ENCODE measurements around the gene MPPED2. TPM values are rescaled to one million over a fixed set of nuclear protein-coding genes. Genes with fewer than 3 reads are reported as not detected.

The MPPED2 gene
- total RNA-seq, 1 donor from 2014 or later: 25.9 TPM

DNA sequence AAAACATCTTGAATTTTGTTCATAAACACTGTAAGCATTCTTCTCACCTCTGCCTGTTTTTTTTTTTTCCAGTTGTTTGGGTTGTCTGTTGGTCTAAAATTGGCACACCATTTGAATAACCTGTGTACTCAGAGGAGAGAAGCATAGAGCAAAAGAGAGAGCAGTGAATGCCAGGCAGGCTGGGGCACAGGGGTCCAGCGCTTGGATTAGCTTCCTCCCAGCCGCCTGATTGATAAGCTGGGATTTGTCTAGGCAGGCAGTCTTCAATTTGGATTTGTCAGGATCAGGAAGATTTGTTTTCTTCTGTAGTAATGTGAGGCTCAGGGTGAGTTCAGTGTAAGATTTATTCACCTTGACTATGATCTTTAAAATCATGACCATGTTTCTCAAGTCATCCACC lies 204.3 kb downstream of the MPPED2 start:
- DNase-seq (ENCODE audit: low spot score, unreplicated experiment): no peak
- H3K27me3 Mint-ChIP-seq: no peaks in the 10 kb centered on the region
- no peaks in the 10 kb centered on the region for H3K36me3 Mint-ChIP-seq (ENCODE audit: insufficient read depth)
- peaks cover 4% of the 10 kb centered on the region for H3K4me1 Mint-ChIP-seq (ENCODE audit: low read depth)
- TF ChIP-seq, protein P1, sequence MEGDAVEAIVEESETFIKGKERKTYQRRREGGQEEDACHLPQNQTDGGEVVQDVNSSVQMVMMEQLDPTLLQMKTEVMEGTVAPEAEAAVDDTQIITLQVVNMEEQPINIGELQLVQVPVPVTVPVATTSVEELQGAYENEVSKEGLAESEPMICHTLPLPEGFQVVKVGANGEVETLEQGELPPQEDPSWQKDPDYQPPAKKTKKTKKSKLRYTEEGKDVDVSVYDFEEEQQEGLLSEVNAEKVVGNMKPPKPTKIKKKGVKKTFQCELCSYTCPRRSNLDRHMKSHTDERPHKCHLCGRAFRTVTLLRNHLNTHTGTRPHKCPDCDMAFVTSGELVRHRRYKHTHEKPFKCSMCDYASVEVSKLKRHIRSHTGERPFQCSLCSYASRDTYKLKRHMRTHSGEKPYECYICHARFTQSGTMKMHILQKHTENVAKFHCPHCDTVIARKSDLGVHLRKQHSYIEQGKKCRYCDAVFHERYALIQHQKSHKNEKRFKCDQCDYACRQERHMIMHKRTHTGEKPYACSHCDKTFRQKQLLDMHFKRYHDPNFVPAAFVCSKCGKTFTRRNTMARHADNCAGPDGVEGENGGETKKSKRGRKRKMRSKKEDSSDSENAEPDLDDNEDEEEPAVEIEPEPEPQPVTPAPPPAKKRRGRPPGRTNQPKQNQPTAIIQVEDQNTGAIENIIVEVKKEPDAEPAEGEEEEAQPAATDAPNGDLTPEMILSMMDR (IDR thresholded peaks at IDR 0.05; ENCODE audit: unreplicated experiment): no peak
- H3K27ac Mint-ChIP-seq: no peak overlapping the region
- H3K4me3 Mint-ChIP-seq (ENCODE audit: low read depth): no peak overlapping the region
- H3K9me3 Mint-ChIP-seq (ENCODE audit: low read depth): peaks cover 5% of the 10 kb centered on the region

DNA sequence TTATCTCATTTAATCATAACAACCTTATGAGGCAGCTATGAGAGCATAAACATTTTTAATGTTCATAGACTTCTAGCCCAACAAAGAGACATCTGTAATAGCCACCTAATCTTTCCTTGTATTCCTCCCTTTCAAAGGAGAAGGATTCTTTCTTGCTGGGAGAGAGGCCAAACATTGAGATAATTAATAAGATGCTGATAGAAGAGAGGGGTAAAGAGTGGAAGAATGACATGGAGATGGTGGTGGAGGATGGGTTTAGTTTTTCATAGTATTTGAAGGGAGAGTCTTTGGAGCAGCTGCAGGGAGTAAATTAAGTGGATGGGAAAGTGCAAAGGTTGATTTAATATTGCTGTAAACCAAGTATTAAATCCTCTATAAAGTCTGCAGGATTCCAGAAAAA lies 205.3 kb downstream of the MPPED2 start:
- Mint-ChIP-seq H3K9me3 (ENCODE audit: low read depth) (peaks cover 4% of the 10 kb centered on the region), H3K27ac (no peak overlapping the region), H3K4me3 (ENCODE audit: low read depth) (no peak overlapping the region), H3K27me3 (no peaks in the 10 kb centered on the region), H3K36me3 (ENCODE audit: insufficient read depth) (no peaks in the 10 kb centered on the region), H3K4me1 (ENCODE audit: low read depth) (peaks cover 3% of the 10 kb centered on the region)
- TF ChIP-seq, protein P1 (IDR thresholded peaks at IDR 0.05; ENCODE audit: unreplicated experiment): no peak
- no peak for DNase-seq (ENCODE audit: low spot score, unreplicated experiment)

DNA sequence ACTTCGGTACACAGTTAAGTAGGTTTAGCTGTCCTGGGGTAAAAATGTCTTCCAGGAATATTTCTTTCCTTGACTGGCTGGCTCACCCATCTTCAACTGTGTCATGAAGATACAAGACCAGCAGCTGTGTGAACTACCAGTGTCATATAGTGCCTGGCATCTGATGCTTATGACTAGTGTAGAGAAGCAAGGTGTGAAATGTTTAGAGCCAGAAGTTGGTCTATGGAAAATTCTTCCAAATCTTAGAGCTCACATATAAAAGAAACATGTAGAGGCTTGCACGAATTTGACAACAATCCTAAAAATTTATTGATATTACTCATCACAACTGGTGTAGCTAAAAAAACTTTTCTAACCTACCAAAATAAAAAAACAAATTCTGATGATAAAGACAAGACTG lies 208.8 kb downstream of the MPPED2 start:
- Mint-ChIP-seq H3K4me1 (ENCODE audit: low read depth) (no peaks in the 10 kb centered on the region), H3K4me3 (ENCODE audit: low read depth) (no peak overlapping the region), H3K9me3 (ENCODE audit: low read depth) (no peaks in the 10 kb centered on the region), H3K27me3 (no peaks in the 10 kb centered on the region), H3K27ac (no peak overlapping the region), H3K36me3 (ENCODE audit: insufficient read depth) (no peaks in the 10 kb centered on the region)
- DNase-seq (ENCODE audit: low spot score, unreplicated experiment): no peak
- TF ChIP-seq, protein P1 (IDR thresholded peaks at IDR 0.05; ENCODE audit: unreplicated experiment): no peak

DNA sequence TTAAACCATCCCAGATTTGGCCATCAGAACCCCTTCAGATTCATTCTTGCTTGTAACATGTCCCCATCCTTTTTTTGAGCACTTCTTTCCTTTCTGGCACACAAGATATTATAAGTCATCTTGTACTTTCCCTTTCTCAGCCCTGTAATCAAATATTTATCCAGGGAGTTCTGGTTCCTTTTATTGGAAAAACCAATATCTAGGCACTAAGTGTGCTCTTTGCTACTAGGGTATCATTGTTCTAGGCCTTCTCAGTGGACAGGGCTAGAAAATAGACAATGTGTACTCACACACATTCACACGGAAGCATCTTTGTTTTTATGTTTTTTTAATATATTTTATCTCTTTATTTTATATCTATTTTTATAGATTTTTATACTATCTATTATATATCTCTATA lies 216.0 kb downstream of the MPPED2 start:
- TF ChIP-seq, protein P1 (IDR thresholded peaks at IDR 0.05; ENCODE audit: unreplicated experiment): no peak
- H3K27ac Mint-ChIP-seq: no peak overlapping the region
- H3K9me3 Mint-ChIP-seq (ENCODE audit: low read depth): peaks cover 6% of the 10 kb centered on the region
- no peak for DNase-seq (ENCODE audit: low spot score, unreplicated experiment)
- H3K4me3 Mint-ChIP-seq (ENCODE audit: low read depth): no peak overlapping the region
- no peaks in the 10 kb centered on the region for H3K27me3 Mint-ChIP-seq
- peaks cover 7% of the 10 kb centered on the region for H3K4me1 Mint-ChIP-seq (ENCODE audit: low read depth)
- no peaks in the 10 kb centered on the region for H3K36me3 Mint-ChIP-seq (ENCODE audit: insufficient read depth)

DNA sequence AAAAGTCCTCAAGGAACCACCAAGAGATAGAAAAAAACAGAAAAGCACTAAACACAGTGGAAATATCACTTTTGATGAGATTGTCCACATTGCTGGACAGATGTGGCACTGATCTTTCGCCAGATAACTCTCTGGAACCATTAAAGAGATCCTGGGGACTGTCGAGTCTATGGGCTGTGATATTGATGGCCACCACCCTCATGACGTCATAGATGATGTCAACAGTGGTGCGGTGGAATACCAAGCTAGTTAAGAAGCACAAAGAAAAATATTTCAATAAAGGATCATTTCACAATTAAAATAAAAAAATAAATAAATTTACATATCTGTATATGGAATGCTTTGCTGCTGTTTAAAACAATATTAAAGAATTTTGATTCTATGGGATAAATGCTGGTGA lies 217.8 kb downstream of the MPPED2 start:
- no peaks in the 10 kb centered on the region for H3K36me3 Mint-ChIP-seq (ENCODE audit: insufficient read depth)
- peaks cover 6% of the 10 kb centered on the region for H3K9me3 Mint-ChIP-seq (ENCODE audit: low read depth)
- no peak overlapping the region for H3K4me3 Mint-ChIP-seq (ENCODE audit: low read depth)
- TF ChIP-seq, protein P1 (IDR thresholded peaks at IDR 0.05; ENCODE audit: unreplicated experiment): no peak
- DNase-seq (ENCODE audit: low spot score, unreplicated experiment): no peak
- H3K27me3 Mint-ChIP-seq: no peaks in the 10 kb centered on the region
- no peak overlapping the region for H3K27ac Mint-ChIP-seq
- peaks cover 21% of the 10 kb centered on the region for H3K4me1 Mint-ChIP-seq (ENCODE audit: low read depth)
